Retinal pigment epithelial cell (primary cell): Measurements from ENCODE around the gene SHISAL1.

Experiments
- DNase-seq: peaks from one replicate; pipeline ENCODE4 v3.0.0-alpha.2; 2010; ENCODE audit warnings: low read depth
- H3K4me3 ChIP-seq: 2 replicates; pipeline ENCODE4 v1.5.1; 2011; ENCODE audit warnings: mild to moderate bottlenecking, low read length, control low read depth, moderate library complexity
- CTCF ChIP-seq: conservative IDR thresholded peaks from 2 replicates; pipeline ENCODE4 v1.5.1; 2011; ENCODE audit warnings: low read depth, low read length, control low read depth, inconsistent platforms

SHISAL1 gene

GRCh38 chr22:44272401-44272771 is 40.4 kb downstream of the SHISAL1 start:
- no peak for DNase-seq
- H3K4me3 ChIP-seq: no peak overlapping the region
- no peak for TF ChIP-seq CTCF

- TF ChIP-seq CTCF: no peak
- H3K4me3 ChIP-seq: no peak overlapping the region
- no peak for DNase-seq
Observed at GRCh38 chr22:44271732-44272400, 40.9 kb downstream of the SHISAL1 start.

GRCh38 chr22:44271010-44271500 is 41.7 kb downstream of the SHISAL1 start:
- no peak for TF ChIP-seq CTCF
- no peak overlapping the region for H3K4me3 ChIP-seq
- DNase-seq: no peak

GRCh38 chr22:44270556-44270880 is 42.2 kb downstream of the SHISAL1 start:
- no peak for TF ChIP-seq CTCF
- DNase-seq: no peak
- no peak overlapping the region for H3K4me3 ChIP-seq

GRCh38 chr22:44269757-44270555 is 42.8 kb downstream of the SHISAL1 start:
- no peak for DNase-seq
- no peak for TF ChIP-seq CTCF
- H3K4me3 ChIP-seq: no peak overlapping the region

- TF ChIP-seq CTCF: no peak
- no peak for DNase-seq
- no peak overlapping the region for H3K4me3 ChIP-seq
Observed at GRCh38 chr22:44269117-44269498, 43.6 kb downstream of the SHISAL1 start.
